Neuronal stem cell (in vitro differentiated cells): ENCODE measurements around the gene ZNRF4.
A peak's percentile ranks its signal among the peaks of the same experiment; 100 is the strongest.

Experiments
- DNase-seq: peaks from one replicate; pipeline ENCODE4 v3.0.0-alpha.2; 2013; ENCODE audit warnings: low spot score
- H2AFZ ChIP-seq: one replicate; pipeline ENCODE4 v1.6.1; 2013; ENCODE audit warnings: mild to moderate bottlenecking, low read length, inconsistent platforms
- H2AK5ac ChIP-seq: 2 replicates; pipeline ENCODE4 v1.6.1; 2013; ENCODE audit warnings: low read depth, mild to moderate bottlenecking, inconsistent platforms, low read length, moderate library complexity, mixed read lengths
- H2BK120ac ChIP-seq: 2 replicates; pipeline ENCODE4 v1.6.1; 2013; ENCODE audit warnings: low read depth, mild to moderate bottlenecking, inconsistent platforms, low read length, moderate library complexity, mixed read lengths
- H2BK12ac ChIP-seq: one replicate; pipeline ENCODE4 v1.6.1; 2013; ENCODE audit warnings: low read length, inconsistent platforms
- H2BK15ac ChIP-seq: 2 replicates; pipeline ENCODE4 v1.6.1; 2013; ENCODE audit warnings: mild to moderate bottlenecking, low read length, inconsistent platforms, mixed read lengths
- H2BK5ac ChIP-seq: one replicate; pipeline ENCODE4 v1.6.1; 2013; ENCODE audit warnings: inconsistent platforms, mild to moderate bottlenecking, low read length, moderate library complexity
- H3K14ac ChIP-seq: one replicate; pipeline ENCODE4 v1.6.1; 2013; ENCODE audit warnings: low read length, inconsistent platforms
- H3K18ac ChIP-seq: 2 replicates; pipeline ENCODE4 v1.6.1; 2013; ENCODE audit warnings: low read length, inconsistent platforms
- H3K23ac ChIP-seq: 2 replicates; pipeline ENCODE4 v1.6.1; 2013; ENCODE audit warnings: low read depth, mild to moderate bottlenecking, mixed read lengths, low read length, inconsistent platforms; ENCODE audit not compliant: poor library complexity
- H3K27ac ChIP-seq: replicated peaks from 3 replicates; pipeline ENCODE4 v1.5.1; 2013; ENCODE audit warnings: low read length, inconsistent platforms
- H3K27me3 ChIP-seq, 3 experiments: 2 replicates each; pipeline ENCODE4 v1.6.1; 2013; ENCODE audit warnings: low read length in 3 of 3, mild to moderate bottlenecking in 2 of 3, inconsistent platforms in 1 of 3, low read depth in 1 of 3, mixed read lengths in 1 of 3, moderate library complexity in 1 of 3; ENCODE audit not compliant: control insufficient read depth in 3 of 3, insufficient read depth in 3 of 3
- H3K36me3 ChIP-seq, 2 donors: replicated peaks in 1 of 2; 2 replicates each; pipeline ENCODE4 v1.6.1; 2013; ENCODE audit warnings: low read length in 2 of 2; ENCODE audit not compliant: control insufficient read depth in 2 of 2, insufficient read depth in 2 of 2
- H3K4ac ChIP-seq: 2 replicates; pipeline ENCODE4 v1.6.1; 2013; ENCODE audit warnings: inconsistent platforms, mild to moderate bottlenecking, low read length, moderate library complexity
- H3K4me1 ChIP-seq, 2 donors: 1 replicate in 1 of 2; 2 replicates in 1 of 2; pipeline ENCODE4 v1.6.1; 2013; ENCODE audit warnings: low read length in 2 of 2, low read depth in 1 of 2; ENCODE audit not compliant: control insufficient read depth in 2 of 2, insufficient read depth in 1 of 2
- H3K4me2 ChIP-seq: one replicate; pipeline ENCODE4 v1.6.1; 2013; ENCODE audit warnings: mild to moderate bottlenecking, low read length, inconsistent platforms; ENCODE audit not compliant: insufficient read depth, poor library complexity, severe bottlenecking
- H3K4me3 ChIP-seq, 2 donors: 2 replicates each; pipeline ENCODE4 v1.5.1; 2013; ENCODE audit warnings: low read length in 2 of 2, mild to moderate bottlenecking in 2 of 2, inconsistent platforms in 1 of 2, moderate library complexity in 1 of 2
- H3K79me1 ChIP-seq: one replicate; pipeline ENCODE4 v1.6.1; 2013; ENCODE audit warnings: low read depth, mild to moderate bottlenecking, inconsistent platforms, low read length, moderate library complexity
- H3K9ac ChIP-seq: one replicate; pipeline ENCODE4 v1.6.1; 2013; ENCODE audit warnings: mild to moderate bottlenecking, low read depth, low read length, inconsistent platforms; ENCODE audit not compliant: poor library complexity
- H3K9me3 ChIP-seq, 2 donors: replicated peaks in 1 of 2; 2 replicates each; pipeline versions ENCODE3 to v1.6.1; 2013; ENCODE audit warnings: low read length in 2 of 2, mild to moderate bottlenecking in 2 of 2, inconsistent platforms in 1 of 2, low read depth in 1 of 2, mixed read lengths in 1 of 2, moderate library complexity in 1 of 2; ENCODE audit not compliant: control insufficient read depth in 2 of 2, insufficient read depth in 1 of 2
- H4K8ac ChIP-seq: one replicate; pipeline ENCODE4 v1.6.1; 2013; ENCODE audit warnings: low read depth, mild to moderate bottlenecking, inconsistent platforms, low read length, moderate library complexity
- H4K91ac ChIP-seq: one replicate; pipeline ENCODE4 v1.6.1; 2013; ENCODE audit warnings: low read length, low read depth, mild to moderate bottlenecking, inconsistent platforms; ENCODE audit not compliant: poor library complexity
- WGBS, 2 donors: extraction: QIAGEN DNeasy Blood & Tissue Kit; methylation state at CpG; one replicate each; pipeline ENCODE4 v1.1.7; 2013; ENCODE audit warnings: missing lambda C conversion rate in 2 of 2, mixed read lengths in 1 of 2; ENCODE audit not compliant: insufficient read length in 2 of 2, insufficient replicate concordance in 1 of 2; ENCODE audit errors: extremely low coverage in 2 of 2; 5-methylcytosine and 5-hydroxymethylcytosine counted together

The ZNRF4 gene

DNA sequence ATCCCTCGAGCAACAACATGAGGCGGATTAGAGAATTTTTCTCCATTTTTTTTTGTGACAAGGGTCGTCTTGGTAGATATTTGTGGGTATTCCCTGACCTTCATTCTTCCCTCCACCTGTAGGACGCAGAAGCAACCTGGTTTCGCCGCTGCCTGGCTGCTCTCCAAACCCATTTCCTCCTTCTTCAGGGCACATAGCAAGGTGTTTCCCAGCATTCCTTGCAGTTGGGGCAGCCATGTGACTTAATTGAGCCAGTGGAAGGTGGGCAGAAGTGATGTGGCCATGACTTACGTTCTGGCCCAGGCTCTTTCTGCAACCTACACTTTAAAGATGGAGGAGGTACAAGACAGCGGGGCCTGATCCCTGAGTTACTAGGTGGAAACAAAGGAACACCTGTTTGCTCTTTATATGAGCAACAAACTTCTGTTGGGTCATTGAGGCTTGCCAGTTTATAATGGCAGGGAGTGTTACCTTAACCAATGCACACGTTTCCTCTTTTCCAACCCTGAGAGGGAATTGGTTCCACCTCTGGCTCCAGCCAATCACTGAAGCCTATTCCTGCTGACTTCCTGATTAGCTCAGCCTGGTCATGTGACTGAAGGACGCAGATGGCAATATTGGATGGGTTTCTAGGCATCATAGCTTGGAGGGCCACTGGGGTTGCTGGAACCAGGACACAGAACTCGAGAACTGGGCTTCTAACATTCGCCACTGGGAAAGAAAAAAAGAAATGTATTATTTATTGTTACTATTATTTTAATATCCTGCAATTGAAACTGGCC lies 30.8 kb upstream of the ZNRF4 start:
- Histone ChIP-seq H4K91ac (no peak overlapping the region), H3K27me3 (no peaks in the 10 kb centered on the region), H3K4me1 (peaks cover 0 to 4% of the 10 kb centered on the region in 2 donors), H3K27ac (no peak overlapping the region), H4K8ac (no peak overlapping the region), H3K4ac (no peak overlapping the region), H3K4me3 (no peak overlapping the region), H3K14ac (no peak overlapping the region), H3K18ac (no peak overlapping the region), H3K79me1 (no peaks in the 10 kb centered on the region), H2AFZ (no peak overlapping the region), H3K9me3 (no peaks in the 10 kb centered on the region), H2BK5ac (no peak overlapping the region), H2BK12ac (no peak overlapping the region), H2BK15ac (no peak overlapping the region), H2BK120ac (no peak overlapping the region), H3K23ac (no peak overlapping the region), H2AK5ac (no peak overlapping the region), H3K36me3 (no peaks in the 10 kb centered on the region), H3K9ac (no peak overlapping the region), H3K4me2 (no peak overlapping the region)
- no peak for DNase-seq
- no CpG with 5 or more reads among the region's 12 CpGs for WGBS, 2 donors

GRCh38 chr19:5425260-5425659 lies 30.0 kb upstream of the ZNRF4 start:
- Histone ChIP-seq H3K4me2 (no peak overlapping the region), H3K14ac (no peak overlapping the region), H4K91ac (no peak overlapping the region), H3K4me1 (peaks cover under 1 to 4% of the 10 kb centered on the region in 2 donors), H2BK12ac (no peak overlapping the region), H3K27me3 (no peaks in the 10 kb centered on the region), H3K9ac (no peak overlapping the region), H2AFZ (no peak overlapping the region), H3K27ac (no peak overlapping the region), H3K4me3 (no peak overlapping the region), H2BK120ac (no peak overlapping the region), H2BK15ac (no peak overlapping the region), H3K4ac (no peak overlapping the region), H2AK5ac (no peak overlapping the region), H3K23ac (no peak overlapping the region), H4K8ac (no peak overlapping the region), H2BK5ac (no peak overlapping the region), H3K79me1 (no peaks in the 10 kb centered on the region), H3K18ac (no peak overlapping the region), H3K9me3 (no peaks in the 10 kb centered on the region), H3K36me3 (no peaks in the 10 kb centered on the region)
- no CpG with 5 or more reads among the region's 1 CpG for whole genome bisulfite sequencing, 2 donors
- no peak for DNase-seq

- no peak overlapping the region for H2BK5ac ChIP-seq
- no peak overlapping the region for H3K4me3 ChIP-seq
- no peak overlapping the region for H2BK15ac ChIP-seq
- H3K14ac ChIP-seq, result no peak overlapping the region
- no peak overlapping the region for H3K9ac ChIP-seq
- no peak overlapping the region for H3K18ac ChIP-seq
- H3K4ac ChIP-seq, result no peak overlapping the region
- DNase-seq, result no peak
- H2AK5ac ChIP-seq, result no peak overlapping the region
- no peak overlapping the region for H2BK12ac ChIP-seq
- peaks cover 0 to 4% of the 10 kb centered on the region in 2 donors for H3K4me1 ChIP-seq
- H3K27me3 ChIP-seq, result no peaks in the 10 kb centered on the region
- no peak overlapping the region for H3K23ac ChIP-seq
- H4K91ac ChIP-seq, result no peak overlapping the region
- H3K36me3 ChIP-seq, result no peaks in the 10 kb centered on the region
- no peak overlapping the region for H3K4me2 ChIP-seq
- H3K9me3 ChIP-seq, result no peaks in the 10 kb centered on the region
- no peak overlapping the region for H2AFZ ChIP-seq
- no peaks in the 10 kb centered on the region for H3K79me1 ChIP-seq
- no CpG with 5 or more reads among the region's 10 CpGs for WGBS, 2 donors
- H4K8ac ChIP-seq, result no peak overlapping the region
- no peak overlapping the region for H2BK120ac ChIP-seq
- no peak overlapping the region for H3K27ac ChIP-seq
These were observed 25.0 kb upstream of the ZNRF4 start for GRCh38 chr19:5430237-5430636.

GRCh38 chr19:5432687-5433086 lies 22.5 kb upstream of the ZNRF4 start:
- no peak overlapping the region for H2BK15ac ChIP-seq
- no peak overlapping the region for H4K91ac ChIP-seq
- no peak overlapping the region for H2BK5ac ChIP-seq
- no peak overlapping the region for H3K4me3 ChIP-seq
- H3K14ac ChIP-seq, result no peak overlapping the region
- H3K79me1 ChIP-seq, result no peaks in the 10 kb centered on the region
- H3K9me3 ChIP-seq, result peaks cover 0 to 2% of the 10 kb centered on the region in 2 donors
- peaks cover 5 to 7% of the 10 kb centered on the region in 2 donors for H3K4me1 ChIP-seq
- no peak overlapping the region for H2AFZ ChIP-seq
- no peak overlapping the region for H3K4ac ChIP-seq
- no peak overlapping the region for H2BK12ac ChIP-seq
- no peak overlapping the region for H3K27ac ChIP-seq
- no peak overlapping the region for H2AK5ac ChIP-seq
- H4K8ac ChIP-seq, result no peak overlapping the region
- H3K36me3 ChIP-seq, result no peaks in the 10 kb centered on the region
- H2BK120ac ChIP-seq, result no peak overlapping the region
- H3K27me3 ChIP-seq, result no peaks in the 10 kb centered on the region
- no CpG with 5 or more reads among the region's 5 CpGs for WGBS, 2 donors
- H3K18ac ChIP-seq, result peak overlapping the region; percentile 44
- H3K4me2 ChIP-seq, result no peak overlapping the region
- no peak overlapping the region for H3K9ac ChIP-seq
- no peak overlapping the region for H3K23ac ChIP-seq
- no peak for DNase-seq
